NCI-H460 (cell line): ENCODE measurements around the gene STK17B. TPM values are rescaled to one million over a fixed set of nuclear protein-coding genes. Genes with fewer than 3 reads are reported as not detected.
A peak's percentile ranks its signal among the peaks of the same experiment; 100 is the strongest.
"Not testable (repeated sequence)": the region's sequence is repeated elsewhere in the genome, so short reads cannot be mapped to it uniquely, and the experiment has no call there.

Experiments
- DNase-seq: peaks from one replicate; pipeline ENCODE4 v3.0.0-alpha.2; 2016; ENCODE audit warnings: low read depth; ENCODE audit errors: extremely low read depth
- total RNA-seq: library from RNA; depleted of rRNA; stranded (reverse); fragments of >200 nt; shearing (Covaris generic); gene quantifications from 2 replicates; pipeline ENCODE4 v1.2.3, GENCODE V29; 2014

Gene STK17B
- total RNA-seq, 1 experiment from 2014 or later, result 23.2 TPM

DNA sequence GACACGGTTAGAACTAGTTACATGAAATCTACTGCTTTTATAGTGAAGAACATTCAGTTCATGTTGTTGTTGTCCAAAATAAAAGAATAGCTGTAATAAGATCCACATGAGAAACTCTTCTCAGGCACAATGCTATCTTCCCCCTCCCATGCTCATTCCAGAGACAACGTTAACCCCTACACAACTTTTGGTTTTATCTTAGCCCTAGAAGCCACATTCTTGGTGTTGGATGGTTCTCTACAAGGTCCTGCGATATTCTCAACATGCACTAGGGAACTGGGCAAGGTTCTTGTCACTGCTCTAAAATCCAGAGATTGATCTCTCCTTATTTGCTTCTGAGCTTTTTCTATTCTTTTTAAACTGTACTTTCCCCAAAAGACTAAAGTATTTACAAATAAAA is 51.5 kb downstream of the STK17B start:
- DNase-seq, result no peak

GRCh38 chr2:196117214-196117705 is 54.1 kb downstream of the STK17B start:
- no peak for DNase-seq

GRCh38 chr2:196113061-196113974 is 58.1 kb downstream of the STK17B start:
- DNase-seq, result no peak

- DNase-seq, result peak; percentile 48
These were observed 58.9 kb downstream of the STK17B start for GRCh38 chr2:196112418-196113034.

DNA sequence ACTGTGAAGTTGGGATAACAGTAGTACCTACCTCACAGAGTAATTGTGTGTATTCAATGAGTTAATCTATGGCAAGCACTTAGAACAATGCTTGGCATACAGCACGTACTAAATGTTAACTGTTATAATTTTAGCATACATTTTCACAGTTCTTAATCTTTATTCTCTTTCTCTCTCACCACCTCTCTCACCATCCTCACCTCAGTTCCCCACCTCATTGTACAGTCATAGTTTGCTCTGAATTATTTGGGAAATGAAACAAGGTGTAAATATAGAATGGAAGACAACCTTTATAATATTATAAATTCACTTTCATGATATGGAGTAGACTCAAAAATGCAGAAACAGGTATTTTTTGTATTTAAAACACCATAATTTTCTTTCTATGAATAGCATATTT is 62.8 kb downstream of the STK17B start:
- DNase-seq, result no peak

GRCh38 chr2:196105951-196106350 is 65.4 kb downstream of the STK17B start:
- no peak for DNase-seq

GRCh38 chr2:196104066-196104465 is 67.3 kb downstream of the STK17B start:
- no peak for DNase-seq

- DNase-seq, result no peak
These were observed 67.8 kb downstream of the STK17B start for GRCh38 chr2:196103626-196104025.

- no peak for DNase-seq
These were observed 69.9 kb downstream of the STK17B start for GRCh38 chr2:196101325-196101991.

GRCh38 chr2:196099916-196100315 is 71.5 kb downstream of the STK17B start:
- DNase-seq, result no peak

- DNase-seq, result no peak
These were observed 73.3 kb downstream of the STK17B start for GRCh38 chr2:196097864-196098660.

DNA sequence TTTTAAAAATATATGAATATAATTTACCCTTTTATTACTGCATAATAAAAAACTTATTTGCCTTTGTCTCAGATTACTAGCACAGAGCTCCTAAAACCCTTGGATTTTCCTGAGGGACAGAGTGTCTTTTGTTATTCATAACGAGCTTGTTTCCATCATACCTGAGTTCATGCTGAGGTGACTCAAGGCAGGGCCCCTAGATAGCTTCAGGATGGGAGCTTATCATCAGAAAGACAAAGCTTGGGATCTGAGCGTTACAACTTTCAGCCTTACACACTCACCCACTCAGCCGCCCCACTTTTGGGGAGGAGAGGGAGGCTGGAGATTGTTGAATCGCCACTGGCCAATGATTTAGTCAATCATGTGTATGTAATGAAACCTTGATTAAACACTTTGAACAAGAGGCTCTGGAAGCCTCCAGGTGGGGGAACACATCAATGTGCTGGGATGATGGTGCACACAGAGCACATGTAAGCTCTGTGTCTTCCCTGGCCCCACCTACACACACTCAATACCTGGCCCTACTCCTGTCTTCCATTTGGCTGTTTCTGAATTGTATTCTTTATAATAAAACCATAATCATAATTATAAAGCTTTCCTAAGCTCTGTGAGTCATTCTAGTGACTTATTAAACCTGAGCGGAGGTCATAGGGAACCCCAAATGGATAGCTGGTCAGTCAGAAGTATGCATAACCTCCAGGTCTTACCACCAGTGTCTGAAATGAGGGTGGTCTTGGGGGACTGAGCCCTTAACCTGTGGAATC is 74.2 kb downstream of the STK17B start:
- DNase-seq, result no peak

DNA sequence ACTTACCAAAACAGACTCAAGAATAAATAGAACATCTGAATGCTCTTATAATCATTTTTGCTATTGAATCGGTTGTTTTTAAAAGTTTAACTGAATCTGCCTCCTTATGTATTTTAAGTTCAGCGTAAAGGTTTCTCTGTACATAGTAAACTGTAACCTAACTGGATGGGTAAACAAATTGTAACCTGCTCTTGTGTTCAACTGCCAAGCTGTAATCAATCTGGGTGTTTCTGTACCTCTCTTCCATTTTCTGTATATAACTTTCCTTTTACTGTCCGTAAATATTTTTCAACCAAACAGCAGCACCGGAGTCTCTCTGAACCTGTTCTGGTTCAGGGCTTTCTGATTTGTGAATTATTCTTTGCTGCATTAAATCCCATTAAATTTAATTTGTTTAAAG is 75.1 kb downstream of the STK17B start:
- no peak for DNase-seq

DNA sequence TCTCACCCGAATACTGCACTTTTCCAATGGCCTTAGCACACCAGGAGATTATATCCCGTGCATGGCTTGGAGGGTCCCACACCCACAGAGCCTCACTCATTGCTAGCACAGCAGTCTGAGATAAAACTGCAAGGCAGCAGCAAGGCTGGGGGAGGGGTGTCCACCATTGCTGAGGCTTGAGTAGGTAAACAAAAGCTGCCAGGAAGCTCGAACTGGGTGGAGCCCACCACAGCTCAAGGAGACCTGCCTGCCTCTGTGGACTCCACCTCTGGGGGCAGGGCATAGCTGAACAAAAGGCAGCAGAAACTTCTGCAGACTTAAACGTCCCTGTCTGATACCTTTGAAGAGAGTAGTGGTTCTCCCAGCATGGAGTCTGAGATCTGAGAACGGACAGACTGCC is 81.9 kb downstream of the STK17B start:
- not testable (repeated sequence) for DNase-seq

DNA sequence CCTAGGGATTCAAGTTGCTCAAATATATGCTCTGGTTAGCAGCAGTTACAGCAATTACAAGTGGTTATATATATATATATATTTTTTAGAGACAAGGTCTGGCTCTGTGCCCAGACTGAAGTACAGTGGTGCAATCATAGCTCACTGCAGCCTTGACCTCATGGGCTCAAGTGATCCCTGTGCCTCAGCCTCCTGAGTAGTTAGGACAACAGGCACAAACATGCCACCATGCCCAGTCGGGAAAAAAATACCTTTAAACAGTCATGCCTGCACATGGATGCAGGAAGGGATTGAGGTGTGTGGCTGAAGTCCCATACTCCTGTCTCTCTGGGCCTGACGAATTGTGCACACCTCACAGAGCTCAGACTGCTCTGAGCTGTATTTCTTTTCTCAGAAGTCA is 83.2 kb downstream of the STK17B start:
- DNase-seq, result no peak

DNA sequence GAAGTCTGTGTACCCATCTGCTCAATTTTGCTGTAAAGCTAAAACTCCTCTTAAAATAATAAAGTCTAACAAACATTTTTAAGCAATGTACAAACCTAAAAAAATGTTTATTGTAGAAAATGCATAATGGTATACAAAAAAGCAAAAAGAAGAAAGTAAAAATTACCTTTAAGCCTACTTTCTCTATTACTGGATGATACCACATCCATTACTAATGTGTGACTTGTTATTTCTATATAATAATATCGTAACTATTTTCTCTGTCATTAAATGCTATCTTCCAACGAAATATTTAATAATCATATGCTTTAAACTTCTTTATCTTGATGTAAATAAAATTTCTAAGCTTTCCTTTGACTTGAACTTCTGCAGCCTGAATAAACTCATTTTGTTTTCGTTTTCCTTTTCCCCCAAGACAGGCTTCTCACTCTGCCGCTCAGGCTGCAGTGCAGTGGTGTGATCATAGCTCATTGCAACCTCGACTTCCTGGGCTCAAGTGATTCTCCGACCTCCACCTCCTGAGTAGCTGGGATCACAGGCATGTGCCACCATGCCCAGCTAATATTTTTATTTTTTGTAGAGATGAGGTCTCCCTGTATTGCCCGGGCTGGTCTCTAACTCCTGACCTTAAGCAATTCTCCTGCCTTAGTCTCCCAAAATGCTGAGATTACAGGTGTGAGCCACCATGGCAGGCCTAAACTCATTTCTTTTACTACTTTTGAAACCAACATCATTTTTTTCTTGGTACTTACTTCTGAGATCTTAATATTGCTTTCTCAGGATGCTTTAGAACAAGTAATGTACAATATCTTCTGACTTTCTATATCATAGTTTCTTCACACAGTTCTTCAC is 84.6 kb downstream of the STK17B start:
- DNase-seq, result no peak

DNA sequence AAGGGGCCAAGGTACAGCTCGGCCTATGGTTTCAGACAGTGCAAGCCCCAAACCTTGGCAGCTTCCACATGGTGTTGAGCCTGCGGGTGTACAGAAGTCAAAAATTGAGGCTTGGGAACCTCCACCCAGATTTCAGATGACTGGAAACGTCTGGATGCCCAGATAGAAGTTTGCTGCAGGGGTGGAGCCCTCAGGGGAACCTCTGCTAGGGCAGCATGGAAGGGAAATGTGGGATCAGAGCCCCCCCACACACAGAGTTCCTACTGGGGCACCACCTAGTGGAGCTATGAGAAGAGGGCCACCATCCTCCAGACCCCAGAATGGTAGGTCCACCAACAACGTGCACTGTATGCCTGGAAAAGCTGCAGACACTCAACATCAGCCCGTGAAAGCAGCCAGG is 87.8 kb downstream of the STK17B start:
- no peak for DNase-seq
